ENCODE data around the gene KAZN.

Gene KAZN

GRCh38 chr1:15158506-15159165 lies 560.2 kb downstream of the KAZN start:
- H3K9ac ChIP-seq (ENCODE audit: low read depth, low read length), result no peak overlapping the region
- H3K4me3 ChIP-seq (ENCODE audit: low read length), result no peak overlapping the region
- no peaks in the 10 kb centered on the region for H3K9me3 ChIP-seq (replicated peaks; ENCODE audit: low read length)
- peak overlapping the region; percentile 10 for H3K4me2 ChIP-seq (ENCODE audit: low read length)
- H3K36me3 ChIP-seq (ENCODE audit: insufficient read depth, low read length), result no peaks in the 10 kb centered on the region
- peaks cover 16% of the 10 kb centered on the region for H3K4me1 ChIP-seq (ENCODE audit: control insufficient read depth, insufficient read depth, low read length)
- peaks cover 3% of the 10 kb centered on the region for H3K27me3 ChIP-seq (ENCODE audit: control insufficient read depth, insufficient read depth, low read length)

GRCh38 chr1:15159166-15159555 lies 560.7 kb downstream of the KAZN start:
- H3K27me3 ChIP-seq (ENCODE audit: control insufficient read depth, insufficient read depth, low read length), result peaks cover 2% of the 10 kb centered on the region
- no peak overlapping the region for H3K9ac ChIP-seq (ENCODE audit: low read depth, low read length)
- no peaks in the 10 kb centered on the region for H3K36me3 ChIP-seq (ENCODE audit: insufficient read depth, low read length)
- H3K4me2 ChIP-seq (ENCODE audit: low read length), result no peak overlapping the region
- H3K4me3 ChIP-seq (ENCODE audit: low read length), result no peak overlapping the region
- peaks cover 11% of the 10 kb centered on the region for H3K4me1 ChIP-seq (ENCODE audit: control insufficient read depth, insufficient read depth, low read length)
- H3K9me3 ChIP-seq (replicated peaks; ENCODE audit: low read length), result no peaks in the 10 kb centered on the region

- Histone ChIP-seq H3K9me3 (replicated peaks; ENCODE audit: low read length) (no peaks in the 10 kb centered on the region), H3K4me2 (ENCODE audit: low read length) (no peak overlapping the region), H3K27me3 (ENCODE audit: control insufficient read depth, insufficient read depth, low read length) (no peaks in the 10 kb centered on the region), H3K9ac (ENCODE audit: low read depth, low read length) (no peak overlapping the region), H3K4me1 (ENCODE audit: control insufficient read depth, insufficient read depth, low read length) (peaks cover 7% of the 10 kb centered on the region), H3K36me3 (ENCODE audit: insufficient read depth, low read length) (no peaks in the 10 kb centered on the region), H3K4me3 (ENCODE audit: low read length) (no peak overlapping the region)
Measured at GRCh38 chr1:15160626-15161025, 562.1 kb downstream of the KAZN start.

- H3K4me1 ChIP-seq (ENCODE audit: control insufficient read depth, insufficient read depth, low read length), result peaks cover 16% of the 10 kb centered on the region
Measured at GRCh38 chr1:15167386-15167785, 568.9 kb downstream of the KAZN start.

More at GRCh38 chr1:15167386-15167785, 568.9 kb downstream of the KAZN start:
- Histone ChIP-seq H3K4me3 (ENCODE audit: low read length) (no peak overlapping the region), H3K9me3 (replicated peaks; ENCODE audit: low read length) (no peaks in the 10 kb centered on the region), H3K9ac (ENCODE audit: low read depth, low read length) (no peak overlapping the region), H3K27me3 (ENCODE audit: control insufficient read depth, insufficient read depth, low read length) (no peaks in the 10 kb centered on the region), H3K4me2 (ENCODE audit: low read length) (no peak overlapping the region), H3K36me3 (ENCODE audit: insufficient read depth, low read length) (no peaks in the 10 kb centered on the region)

All from skeletal muscle satellite cell (primary cell).